GM19043 (cell line): ENCODE measurements around the gene CUEDC1.

ENCODE experiments used
- ATAC-seq: cut with Tn5 transposase; IDR thresholded peaks from one replicate; pipeline ENCODE4 v1.9.1; 2021; ENCODE audit warnings: low read depth; ENCODE audit not compliant: unreplicated experiment

The CUEDC1 gene

GRCh38 chr17:57880086-57880456 lies 75.1 kb downstream of the CUEDC1 start:
- ATAC-seq, result no peak

DNA sequence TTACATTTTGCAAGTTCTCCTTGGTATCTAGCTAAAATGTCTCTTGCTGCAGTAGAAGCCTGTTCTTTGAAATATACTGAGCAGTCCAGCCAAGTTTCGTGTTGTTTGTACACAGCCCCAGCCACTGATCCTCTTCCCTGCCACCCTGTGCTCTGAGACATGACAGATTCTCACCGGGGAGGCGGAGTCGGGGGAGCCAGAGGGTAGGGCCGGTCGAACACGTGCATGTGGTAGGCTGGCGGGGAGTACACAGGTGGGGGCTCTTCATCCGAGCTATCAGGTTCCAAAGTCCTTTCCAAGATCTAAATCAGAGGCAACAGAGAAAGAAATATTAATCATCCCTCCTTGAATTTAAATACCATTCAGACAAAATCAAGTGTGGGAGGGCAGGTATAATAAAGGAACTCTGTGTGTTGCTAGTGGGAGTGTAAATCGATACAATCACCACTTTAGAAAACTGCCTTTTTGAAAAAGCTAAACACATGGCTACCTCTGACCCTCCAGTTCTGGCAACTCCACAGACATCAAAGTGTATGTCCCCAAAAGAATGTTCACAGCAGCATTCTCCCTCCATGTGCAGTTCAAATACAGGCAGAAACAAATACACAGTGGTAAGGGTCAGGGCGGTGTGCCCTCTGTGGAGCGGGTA lies 75.7 kb downstream of the CUEDC1 start:
- ATAC-seq, result no peak

DNA sequence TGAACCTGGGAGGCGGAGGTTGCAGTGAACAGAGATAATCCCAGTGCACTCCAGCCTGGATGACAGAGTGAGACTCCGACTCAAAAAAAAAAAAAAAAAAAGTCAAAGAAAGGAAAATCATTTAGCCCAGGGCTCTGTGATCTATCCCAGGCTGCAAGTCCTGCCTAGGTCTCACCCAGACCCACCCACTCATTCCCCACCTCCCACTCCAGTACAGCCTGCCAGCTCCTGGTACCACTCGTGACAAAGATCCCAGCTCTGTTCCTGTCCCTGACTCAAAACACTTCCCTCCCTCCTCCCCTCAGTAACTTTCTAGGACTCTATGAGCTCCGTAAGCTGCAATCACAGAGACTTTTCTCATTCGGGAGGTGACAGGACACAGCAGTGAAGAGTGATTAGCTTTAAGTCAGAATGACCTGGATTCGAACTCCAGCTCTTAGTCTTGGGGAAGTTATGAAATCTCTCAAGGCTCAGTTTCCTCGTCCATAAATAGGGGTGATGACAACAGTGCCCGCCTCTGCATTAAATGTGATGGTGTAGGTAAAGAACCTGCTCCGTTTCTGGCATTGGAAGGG lies 77.3 kb downstream of the CUEDC1 start:
- no peak for ATAC-seq

DNA sequence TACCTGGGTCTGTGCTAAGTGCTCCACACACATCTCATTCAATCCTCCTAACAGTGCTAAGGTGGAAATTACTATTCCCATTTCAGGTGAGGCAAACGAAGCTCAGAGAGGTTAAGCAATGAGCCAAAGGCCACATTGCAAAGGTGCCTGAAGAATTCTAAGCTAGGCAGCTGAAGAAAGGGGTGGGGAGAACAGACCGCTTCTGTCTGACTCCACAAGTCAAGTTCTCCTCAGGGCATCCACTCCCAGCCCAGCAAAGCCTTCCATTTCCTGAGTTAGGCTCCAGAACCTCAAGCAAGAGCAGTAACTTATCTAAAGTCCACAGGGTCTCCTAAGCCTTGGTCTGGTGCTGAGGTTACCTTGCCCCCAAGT lies 78.4 kb downstream of the CUEDC1 start:
- no peak for ATAC-seq

GRCh38 chr17:57876023-57876865 lies 79.0 kb downstream of the CUEDC1 start:
- ATAC-seq, result no peak

GRCh38 chr17:57875290-57876022 lies 79.8 kb downstream of the CUEDC1 start:
- ATAC-seq, result no peak

DNA sequence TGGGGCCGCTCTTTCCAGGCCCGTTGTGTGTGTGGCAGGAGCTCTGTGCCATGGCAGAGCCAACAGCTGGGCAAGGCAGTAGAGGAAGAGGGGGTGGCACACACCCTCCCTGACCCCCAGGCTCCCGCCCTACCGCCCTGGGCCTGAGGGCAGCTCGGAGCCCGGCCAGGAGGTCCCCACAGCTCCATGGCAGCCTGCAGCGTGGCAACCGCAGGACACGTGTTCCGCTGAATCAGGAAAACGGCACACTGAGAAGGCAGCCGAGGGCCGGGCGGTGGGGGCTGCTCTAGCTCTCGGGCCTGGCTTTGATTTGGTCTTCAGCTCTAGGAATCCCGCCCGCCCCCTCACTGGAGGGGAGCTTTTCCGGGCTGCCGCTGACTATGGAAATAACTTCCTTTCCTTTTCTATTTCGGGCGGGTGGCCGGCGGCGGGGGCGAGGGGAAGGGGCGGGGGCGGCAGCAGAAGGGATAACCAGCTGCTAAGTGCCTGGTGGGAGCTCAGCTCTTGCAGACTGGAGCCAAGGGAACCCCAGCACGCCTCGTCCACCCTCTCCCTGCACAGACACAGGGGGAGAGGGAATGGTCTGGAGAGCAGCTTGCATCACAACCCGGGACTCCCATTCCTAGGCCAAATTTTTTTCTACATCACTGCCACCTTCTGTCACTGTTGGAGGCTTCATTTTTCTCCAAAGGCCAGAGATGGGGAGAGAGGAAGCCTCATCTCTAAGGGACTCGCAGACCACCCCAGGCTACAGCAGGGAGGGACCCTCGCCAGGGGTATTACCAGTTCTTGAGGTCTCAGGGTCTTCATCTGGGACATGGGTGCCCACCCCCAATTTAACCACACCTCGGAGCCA lies 80.5 kb downstream of the CUEDC1 start:
- ATAC-seq, result no peak

DNA sequence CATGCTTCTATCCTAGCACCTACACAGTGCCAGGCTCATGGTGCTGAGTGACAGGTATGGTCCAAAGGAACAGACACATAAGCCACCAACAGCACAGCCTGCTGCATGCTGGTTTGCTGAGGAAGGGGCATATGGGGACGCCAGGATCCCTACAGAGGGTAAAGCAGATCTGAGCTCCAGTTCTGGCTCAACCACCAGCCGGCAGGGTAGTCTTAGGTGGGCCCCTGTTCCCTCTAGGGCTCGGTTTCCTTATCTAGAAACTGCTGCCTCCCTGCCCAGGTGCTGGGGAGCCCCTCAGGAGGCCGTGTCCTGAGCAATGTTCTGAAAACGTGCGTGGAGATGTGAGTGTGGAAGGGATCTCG lies 81.2 kb downstream of the CUEDC1 start:
- ATAC-seq, result no peak

- ATAC-seq, result no peak
These were observed 81.8 kb downstream of the CUEDC1 start for GRCh38 chr17:57873261-57874057.

DNA sequence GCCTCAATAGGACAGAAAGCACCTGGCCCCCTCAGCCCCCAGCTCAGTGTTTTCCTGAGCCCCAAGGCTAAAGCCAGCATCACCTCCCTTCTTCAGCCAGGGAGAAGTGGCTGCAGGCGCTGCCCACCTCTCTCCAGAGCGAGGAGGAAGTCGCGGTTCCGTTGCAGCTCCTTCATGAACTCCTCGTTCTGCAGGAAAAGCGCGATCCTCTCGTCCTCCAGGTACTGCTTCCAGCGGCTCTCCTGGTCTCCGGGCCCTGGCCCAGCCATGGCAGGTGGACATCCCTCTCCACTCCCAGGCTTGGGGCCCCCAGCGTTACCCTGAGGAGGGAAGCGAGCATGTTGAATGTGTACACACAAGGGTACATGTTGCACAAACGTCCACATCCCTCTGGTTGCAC lies 82.7 kb downstream of the CUEDC1 start:
- no peak for ATAC-seq

GRCh38 chr17:57871863-57872262 lies 83.3 kb downstream of the CUEDC1 start:
- ATAC-seq, result no peak

- ATAC-seq, result no peak
These were observed 84.1 kb downstream of the CUEDC1 start for GRCh38 chr17:57871155-57871554.

GRCh38 chr17:57870283-57870635 lies 85.0 kb downstream of the CUEDC1 start:
- no peak for ATAC-seq

DNA sequence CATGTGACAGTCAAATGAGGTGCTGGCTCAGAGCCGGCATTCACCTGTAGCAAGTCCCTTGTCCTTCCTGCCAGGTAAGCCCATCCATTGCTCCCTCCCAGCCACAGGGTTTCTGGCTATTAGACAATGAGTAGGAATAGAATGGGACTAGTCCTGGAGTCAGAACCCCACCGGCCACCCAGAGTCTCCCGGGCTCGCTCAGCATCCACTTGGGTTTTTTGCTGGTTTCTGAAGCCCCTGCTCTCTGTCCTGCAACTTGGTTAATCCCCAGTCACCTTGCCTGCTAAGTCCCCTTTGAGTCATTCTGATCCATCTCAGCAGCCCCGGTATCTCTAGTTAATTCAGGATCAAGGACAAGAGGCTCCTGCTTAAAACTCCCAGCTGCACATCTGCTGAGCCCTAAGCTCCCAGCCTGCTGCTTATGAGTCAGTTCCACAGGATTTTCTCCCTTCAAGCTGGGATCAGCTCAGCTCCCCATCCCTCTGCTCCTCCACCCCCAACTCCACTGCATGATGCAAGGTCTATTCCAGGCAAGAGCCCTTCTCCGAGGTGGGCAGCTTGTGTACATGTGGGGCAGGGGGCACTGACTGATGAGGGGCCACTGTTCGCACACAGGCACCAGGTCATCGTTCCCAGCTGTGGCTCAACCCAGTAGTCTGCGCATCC lies 85.5 kb downstream of the CUEDC1 start:
- ATAC-seq, result no peak

GRCh38 chr17:57868910-57869616 lies 86.1 kb downstream of the CUEDC1 start:
- ATAC-seq, result no peak

DNA sequence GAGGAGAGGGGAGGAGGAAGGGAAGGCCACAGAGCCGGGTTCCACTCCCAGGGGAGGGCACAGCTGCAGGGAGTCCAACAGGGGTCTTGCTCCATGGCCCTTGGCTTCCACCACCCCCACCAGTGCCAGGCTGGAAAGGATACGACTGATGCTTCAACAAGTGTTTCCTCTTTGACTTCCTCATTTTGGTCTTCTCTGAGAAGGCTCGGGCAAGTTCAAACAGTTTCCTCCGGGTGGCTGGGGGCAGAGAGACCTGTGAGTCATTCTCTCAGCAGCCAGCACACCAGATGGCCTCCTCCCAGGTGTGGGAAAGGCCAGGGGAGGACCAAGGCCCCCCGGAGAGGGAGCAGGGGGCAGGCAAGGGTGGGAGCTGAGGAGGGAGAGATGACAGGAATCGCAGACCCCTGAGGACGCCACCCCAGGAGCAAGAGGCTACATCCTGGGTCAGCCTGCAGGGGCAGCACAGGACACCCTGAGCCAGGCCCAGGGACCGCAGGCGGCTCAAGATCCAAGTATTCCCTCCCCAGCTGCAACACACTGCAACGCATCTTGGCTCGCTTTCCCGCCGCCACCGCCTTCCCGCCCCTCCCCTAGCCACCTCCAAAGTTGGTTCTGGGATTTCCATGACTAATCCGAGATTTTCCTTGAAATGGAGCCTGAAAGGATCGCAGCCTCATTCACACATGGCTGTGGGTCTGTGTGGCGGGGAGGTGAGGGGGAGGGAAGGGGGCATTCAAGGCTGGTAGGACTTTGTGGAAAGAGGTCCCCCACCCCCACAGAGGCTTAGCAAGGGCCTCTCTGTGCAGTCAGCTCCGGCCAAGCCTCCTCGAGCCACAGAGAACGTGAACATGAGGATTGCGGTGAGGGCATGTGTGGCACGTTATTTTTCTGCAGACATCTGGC lies 87.0 kb downstream of the CUEDC1 start:
- ATAC-seq, result peak; percentile 90

- no peak for ATAC-seq
These were observed 88.1 kb downstream of the CUEDC1 start for GRCh38 chr17:57867126-57867525.

DNA sequence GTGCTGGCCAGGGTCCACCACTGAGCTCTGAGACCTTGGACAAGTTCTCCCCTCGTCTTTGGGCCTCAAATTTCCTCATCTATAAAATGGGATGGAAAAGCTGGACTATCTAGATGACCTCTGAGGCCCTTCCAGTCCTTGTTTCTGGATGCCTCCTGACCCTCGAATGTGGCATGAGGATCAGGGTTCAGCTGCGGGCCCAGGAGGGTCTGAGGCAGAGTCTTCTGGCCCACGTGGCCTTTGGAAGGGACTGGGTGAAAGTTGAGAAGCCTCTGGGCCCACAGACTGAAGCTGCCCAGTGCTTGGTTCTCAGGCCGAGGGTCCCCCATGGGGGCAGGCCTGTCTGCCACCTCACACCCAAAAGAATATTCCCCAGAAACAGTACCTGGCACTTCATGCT lies 88.5 kb downstream of the CUEDC1 start:
- no peak for ATAC-seq
